HG02642 (cell line): ENCODE measurements around the gene KLK15.

Experiments
- ATAC-seq: cut with Tn5 transposase; IDR thresholded peaks from one replicate; pipeline ENCODE4 v1.9.1; 2021; ENCODE audit warnings: mild to moderate bottlenecking; ENCODE audit not compliant: unreplicated experiment, poor library complexity

KLK15 gene, protein sequence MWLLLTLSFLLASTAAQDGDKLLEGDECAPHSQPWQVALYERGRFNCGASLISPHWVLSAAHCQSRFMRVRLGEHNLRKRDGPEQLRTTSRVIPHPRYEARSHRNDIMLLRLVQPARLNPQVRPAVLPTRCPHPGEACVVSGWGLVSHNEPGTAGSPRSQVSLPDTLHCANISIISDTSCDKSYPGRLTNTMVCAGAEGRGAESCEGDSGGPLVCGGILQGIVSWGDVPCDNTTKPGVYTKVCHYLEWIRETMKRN

DNA sequence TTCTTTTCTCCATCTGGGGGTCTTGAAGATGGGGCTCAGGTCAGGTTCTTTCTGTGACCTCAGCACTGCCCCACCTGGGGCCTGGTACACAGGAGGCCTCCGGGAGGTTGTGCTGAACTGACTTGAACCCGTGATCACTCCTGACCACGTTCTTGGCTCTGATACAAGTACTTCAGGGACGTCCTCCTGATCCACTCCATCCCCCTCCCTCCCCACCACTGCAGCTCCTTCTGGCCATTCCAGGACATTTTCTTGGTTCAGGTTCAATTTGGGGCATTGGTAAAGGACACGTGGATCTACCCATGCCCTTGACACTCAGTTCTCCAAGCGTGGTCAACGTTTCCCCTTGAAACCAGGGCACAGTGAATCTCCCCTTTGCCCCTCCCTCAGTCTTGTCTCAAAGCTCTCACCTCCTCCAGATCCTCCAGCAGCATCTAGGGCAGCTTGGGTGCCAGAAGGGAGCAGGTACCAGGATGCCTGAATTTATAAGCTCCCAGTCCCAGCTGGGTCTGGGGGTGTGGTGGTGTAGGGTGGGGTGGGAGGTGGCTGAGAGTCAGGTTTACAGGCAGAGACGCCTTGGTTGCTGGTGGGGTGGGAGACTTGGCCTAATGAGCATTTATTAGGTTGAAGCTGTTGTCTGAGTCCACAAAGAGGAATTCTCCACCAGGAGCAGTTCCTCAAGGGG lies at the start of gene KLK15:
Gene KLK15, minus strand, starts transcription at position 458 of the 685 bp plus-strand sequence. CDS start 2,082 bp downstream, outside the sequence.
- no peak for ATAC-seq

DNA sequence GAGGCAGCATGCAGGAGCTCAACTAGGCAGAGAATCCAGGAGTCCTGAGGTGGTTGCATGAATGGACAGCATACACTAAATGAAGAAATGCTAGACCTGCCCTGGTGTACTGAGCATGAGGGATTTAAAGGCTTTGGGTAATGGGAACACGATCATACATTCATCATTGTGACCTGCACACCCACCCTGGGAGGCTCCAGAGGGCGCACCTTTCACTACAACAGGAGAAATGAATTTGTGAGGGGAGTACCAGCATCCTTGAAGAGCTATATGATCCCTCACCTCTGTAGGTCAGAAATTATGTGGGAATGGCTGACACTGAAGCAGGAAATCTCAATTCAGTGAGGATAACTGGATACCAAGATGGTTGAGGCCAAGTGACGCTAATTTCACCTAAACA lies 48.8 kb upstream of the KLK15 start:
- no peak for ATAC-seq

DNA sequence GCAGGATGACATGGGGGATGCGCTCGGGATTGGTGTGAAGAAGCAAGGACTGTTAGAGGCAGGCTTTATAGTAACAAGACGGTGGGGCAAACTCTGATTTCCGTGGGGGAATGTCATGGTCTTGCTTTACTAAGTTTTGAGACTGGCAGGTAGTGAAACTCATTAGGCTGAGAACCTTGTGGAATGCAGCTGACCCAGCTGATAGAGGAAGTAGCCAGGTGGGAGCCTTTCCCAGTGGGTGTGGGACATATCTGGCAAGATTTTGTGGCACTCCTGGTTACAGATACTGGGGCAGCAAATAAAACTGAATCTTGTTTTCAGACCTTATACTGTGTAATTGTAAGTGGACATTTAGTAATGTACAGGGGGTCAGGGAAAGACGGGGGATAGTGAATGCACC lies 46.9 kb upstream of the KLK15 start:
- ATAC-seq, result no peak

DNA sequence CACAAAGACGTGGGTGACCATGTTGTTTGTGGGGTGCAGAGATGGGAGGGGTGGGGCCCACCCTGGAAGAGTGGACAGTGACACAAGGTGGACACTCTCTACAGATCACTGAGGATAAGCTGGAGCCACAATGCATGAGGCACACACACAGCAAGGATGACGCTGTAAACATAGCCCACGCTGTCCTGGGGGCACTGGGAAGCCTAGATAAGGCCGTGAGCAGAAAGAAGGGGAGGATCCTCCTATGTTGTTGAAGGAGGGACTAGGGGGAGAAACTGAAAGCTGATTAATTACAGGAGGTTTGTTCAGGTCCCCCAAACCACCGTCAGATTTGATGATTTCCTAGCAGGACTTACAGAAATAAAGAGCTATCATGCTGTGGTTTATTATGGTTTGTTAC lies 45.5 kb upstream of the KLK15 start:
- no peak for ATAC-seq

DNA sequence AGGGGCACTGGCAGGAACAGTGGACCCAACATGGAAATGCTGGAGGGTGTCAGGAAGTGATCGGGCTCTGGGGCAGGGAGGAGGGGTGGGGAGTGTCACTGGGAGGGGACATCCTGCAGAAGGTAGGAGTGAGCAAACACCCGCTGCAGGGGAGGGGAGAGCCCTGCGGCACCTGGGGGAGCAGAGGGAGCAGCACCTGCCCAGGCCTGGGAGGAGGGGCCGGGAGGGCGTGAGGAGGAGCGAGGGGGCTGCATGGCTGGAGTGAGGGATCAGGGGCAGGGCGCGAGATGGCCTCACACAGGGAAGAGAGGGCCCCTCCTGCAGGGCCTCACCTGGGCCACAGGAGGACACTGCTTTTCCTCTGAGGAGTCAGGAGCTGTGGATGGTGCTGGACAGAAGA lies 44.0 kb upstream of the KLK15 start:
- ATAC-seq, result no peak

DNA sequence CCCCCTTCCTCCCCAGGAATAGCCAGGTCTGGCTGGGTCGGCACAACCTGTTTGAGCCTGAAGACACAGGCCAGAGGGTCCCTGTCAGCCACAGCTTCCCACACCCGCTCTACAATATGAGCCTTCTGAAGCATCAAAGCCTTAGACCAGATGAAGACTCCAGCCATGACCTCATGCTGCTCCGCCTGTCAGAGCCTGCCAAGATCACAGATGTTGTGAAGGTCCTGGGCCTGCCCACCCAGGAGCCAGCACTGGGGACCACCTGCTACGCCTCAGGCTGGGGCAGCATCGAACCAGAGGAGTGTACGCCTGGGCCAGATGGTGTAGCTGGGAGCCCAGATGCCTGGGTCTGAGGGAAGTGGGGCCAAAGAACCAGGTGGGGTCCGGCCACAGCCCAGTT lies 43.1 kb upstream of the KLK15 start:
- no peak for ATAC-seq

DNA sequence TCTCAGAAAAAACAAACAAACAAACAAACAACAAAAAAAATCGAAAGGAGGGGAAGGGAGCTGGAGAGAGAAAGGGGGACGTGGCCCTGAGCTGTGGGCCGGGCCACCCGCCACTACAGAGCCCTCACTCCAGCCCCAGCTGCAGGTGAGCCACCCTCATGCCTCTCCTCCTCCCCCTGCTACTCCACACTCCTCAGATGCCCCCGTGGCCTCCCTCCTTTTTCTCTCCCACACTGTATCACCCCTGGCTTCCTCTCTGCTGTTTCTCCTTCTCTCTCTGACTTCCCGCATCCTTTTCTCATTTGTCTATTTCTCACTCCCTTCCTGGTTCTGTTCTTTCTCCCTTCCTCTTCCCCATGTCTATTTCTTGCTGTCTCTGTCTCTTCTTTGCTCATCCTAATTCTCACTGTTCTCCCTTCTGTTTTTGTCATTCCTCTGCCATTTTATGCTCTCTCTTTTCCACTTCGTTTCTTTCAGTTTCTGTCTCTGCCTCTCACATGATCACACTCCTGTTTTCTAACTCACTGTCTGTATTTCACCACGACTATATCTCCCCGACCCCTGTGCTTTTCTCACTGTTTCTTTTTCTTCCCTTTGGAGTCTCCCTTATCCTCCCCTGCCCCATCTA lies 42.5 kb upstream of the KLK15 start:
- ATAC-seq, result no peak

DNA sequence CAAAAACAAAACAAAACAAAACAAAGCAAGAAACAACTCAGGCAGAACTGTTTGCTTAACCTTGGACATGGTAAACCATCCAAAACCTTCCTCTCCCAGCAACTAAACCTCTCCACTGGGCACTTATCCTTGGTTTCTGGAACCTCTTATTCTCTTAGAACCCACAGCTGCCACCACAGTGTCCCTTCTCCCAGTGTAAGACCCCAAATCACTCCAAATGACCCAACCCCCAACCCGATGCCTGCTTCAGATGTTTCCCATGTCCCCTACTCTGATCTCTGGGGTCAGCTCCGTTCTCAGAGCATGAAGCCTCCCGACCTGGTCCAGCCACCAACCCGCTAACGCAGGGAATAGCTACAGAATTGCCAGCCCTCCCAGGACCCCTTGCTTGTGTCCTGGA lies 40.8 kb upstream of the KLK15 start:
- ATAC-seq, result no peak

DNA sequence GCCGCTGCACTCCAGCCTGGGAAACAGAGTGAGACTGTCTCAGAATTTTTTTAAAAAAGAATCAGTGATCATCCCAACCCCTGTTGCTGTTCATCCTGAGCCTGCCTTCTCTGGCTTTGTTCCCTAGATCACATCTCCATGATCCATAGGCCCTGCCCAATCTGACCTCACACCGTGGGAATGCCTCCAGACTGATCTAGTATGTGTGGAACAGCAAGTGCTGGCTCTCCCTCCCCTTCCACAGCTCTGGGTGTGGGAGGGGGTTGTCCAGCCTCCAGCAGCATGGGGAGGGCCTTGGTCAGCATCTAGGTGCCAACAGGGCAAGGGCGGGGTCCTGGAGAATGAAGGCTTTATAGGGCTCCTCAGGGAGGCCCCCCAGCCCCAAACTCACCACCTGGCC lies 39.7 kb upstream of the KLK15 start, which contains the start of gene KLK2:
Gene KLK2, plus strand, starts transcription at position 384 of the 400 bp plus-strand sequence. CDS start 35 bp downstream, outside the sequence.
- no peak for ATAC-seq

DNA sequence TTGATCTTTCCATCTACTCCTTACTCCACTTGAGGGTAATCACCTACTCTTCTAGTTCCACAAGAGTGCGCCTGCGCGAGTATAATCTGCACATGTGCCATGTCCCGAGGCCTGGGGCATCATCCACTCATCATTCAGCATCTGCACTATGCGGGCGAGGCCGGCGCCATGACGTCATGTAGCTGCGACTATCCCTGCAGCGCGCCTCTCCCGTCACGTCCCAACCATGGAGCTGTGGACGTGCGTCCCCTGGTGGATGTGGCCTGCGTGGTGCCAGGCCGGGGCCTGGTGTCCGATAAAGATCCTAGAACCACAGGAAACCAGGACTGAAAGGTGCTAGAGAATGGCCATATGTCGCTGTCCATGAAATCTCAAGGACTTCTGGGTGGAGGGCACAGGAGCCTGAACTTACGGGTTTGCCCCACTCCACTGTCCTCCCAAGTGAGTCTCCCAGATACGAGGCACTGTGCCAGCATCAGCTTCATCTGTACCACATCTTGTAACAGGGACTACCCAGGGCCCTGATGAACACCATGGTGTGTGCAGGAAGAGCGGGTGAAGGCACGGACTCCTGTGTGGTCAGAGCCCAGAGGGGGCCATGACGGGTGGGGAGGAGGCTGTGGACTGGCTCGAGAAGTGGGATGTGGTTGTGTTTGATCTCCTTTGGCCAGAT lies 37.2 kb upstream of the KLK15 start:
- ATAC-seq, result no peak

DNA sequence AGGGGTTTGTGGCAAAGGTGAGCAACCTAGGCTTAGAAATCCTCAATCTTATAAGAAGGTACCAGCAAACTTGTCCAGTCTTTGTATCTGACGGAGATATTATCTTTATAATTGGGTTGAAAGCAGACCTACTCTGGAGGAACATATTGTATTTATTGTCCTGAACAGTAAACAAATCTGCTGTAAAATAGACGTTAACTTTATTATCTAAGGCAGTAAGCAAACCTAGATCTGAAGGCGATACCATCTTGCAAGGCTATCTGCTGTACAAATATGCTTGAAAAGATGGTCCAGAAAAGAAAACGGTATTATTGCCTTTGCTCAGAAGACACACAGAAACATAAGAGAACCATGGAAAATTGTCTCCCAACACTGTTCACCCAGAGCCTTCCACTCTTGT lies 36.1 kb upstream of the KLK15 start:
- ATAC-seq, result no peak

DNA sequence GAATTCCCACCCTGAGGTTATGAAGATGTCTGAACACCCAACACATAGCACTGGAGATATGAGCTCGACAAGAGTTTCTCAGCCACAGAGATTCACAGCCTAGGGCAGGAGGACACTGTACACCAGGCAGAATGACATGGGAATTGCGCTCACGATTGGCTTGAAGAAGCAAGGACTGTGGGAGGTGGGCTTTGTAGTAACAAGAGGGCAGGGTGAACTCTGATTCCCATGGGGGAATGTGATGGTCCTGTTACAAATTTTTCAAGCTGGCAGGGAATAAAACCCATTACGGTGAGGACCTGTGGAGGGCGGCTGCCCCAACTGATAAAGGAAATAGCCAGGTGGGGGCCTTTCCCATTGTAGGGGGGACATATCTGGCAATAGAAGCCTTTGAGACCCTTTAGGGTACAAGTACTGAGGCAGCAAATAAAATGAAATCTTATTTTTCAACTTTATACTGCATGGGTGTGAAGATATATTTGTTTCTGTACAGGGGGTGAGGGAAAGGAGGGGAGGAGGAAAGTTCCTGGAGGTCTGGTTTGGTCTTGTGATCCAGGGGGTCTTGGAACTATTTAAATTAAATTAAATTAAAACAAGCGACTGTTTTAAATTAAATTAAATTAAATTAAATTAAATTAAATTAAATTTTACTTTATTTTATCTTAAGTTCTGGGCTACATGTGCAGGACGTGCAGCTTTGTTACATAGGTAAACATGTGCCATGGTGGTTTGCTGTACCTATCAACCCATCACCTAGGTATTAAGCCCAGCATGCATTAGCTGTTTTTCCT lies 28.3 kb upstream of the KLK15 start:
- ATAC-seq, result no peak

DNA sequence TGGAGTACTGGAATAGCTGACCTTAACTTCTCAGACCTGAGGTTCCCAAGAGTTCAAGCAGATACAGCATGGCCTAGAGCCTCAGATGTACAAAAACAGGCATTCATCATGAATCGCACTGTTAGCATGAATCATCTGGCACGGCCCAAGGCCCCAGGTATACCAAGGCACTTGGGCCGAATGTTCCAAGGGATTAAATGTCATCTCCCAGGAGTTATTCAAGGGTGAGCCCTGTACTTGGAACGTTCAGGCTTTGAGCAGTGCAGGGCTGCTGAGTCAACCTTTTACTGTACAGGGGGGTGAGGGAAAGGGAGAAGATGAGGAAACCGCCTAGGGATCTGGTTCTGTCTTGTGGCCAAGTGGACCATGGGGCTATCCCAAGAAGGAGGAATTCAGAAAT lies 27.6 kb upstream of the KLK15 start:
- ATAC-seq, result no peak

DNA sequence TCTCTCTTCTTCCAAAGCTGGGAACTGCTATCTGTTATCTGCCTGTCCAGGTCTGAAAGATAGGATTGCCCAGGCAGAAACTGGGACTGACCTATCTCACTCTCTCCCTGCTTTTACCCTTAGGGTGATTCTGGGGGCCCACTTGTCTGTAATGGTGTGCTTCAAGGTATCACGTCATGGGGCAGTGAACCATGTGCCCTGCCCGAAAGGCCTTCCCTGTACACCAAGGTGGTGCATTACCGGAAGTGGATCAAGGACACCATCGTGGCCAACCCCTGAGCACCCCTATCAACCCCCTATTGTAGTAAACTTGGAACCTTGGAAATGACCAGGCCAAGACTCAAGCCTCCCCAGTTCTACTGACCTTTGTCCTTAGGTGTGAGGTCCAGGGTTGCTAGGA lies 26.5 kb upstream of the KLK15 start:
- ATAC-seq, result no peak

DNA sequence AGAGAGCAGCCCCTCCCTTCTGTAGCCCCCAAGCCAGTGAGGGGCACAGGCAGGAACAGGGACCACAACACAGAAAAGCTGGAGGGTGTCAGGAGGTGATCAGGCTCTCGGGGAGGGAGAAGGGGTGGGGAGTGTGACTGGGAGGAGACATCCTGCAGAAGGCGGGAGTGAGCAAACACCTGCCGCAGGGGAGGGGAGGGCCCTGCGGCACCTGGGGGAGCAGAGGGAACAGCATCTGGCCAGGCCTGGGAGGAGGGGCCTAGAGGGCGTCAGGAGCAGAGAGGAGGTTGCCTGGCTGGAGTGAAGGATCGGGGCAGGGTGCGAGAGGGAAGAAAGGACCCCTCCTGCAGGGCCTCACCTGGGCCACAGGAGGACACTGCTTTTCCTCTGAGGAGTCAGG lies 25.5 kb upstream of the KLK15 start:
- no peak for ATAC-seq

DNA sequence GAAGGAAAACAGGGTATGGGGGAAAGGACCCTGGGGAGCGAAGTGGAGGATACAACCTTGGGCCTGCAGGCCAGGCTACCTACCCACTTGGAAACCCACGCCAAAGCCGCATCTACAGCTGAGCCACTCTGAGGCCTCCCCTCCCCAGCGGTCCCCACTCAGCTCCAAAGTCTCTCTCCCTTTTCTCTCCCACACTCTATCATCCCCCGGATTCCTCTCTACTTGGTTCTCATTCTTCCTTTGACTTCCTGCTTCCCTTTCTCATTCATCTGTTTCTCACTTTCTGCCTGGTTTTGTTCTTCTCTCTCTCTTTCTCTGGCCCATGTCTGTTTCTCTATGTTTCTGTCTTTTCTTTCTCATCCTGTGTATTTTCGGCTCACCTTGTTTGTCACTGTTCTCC lies 24.0 kb upstream of the KLK15 start:
- ATAC-seq, result no peak

DNA sequence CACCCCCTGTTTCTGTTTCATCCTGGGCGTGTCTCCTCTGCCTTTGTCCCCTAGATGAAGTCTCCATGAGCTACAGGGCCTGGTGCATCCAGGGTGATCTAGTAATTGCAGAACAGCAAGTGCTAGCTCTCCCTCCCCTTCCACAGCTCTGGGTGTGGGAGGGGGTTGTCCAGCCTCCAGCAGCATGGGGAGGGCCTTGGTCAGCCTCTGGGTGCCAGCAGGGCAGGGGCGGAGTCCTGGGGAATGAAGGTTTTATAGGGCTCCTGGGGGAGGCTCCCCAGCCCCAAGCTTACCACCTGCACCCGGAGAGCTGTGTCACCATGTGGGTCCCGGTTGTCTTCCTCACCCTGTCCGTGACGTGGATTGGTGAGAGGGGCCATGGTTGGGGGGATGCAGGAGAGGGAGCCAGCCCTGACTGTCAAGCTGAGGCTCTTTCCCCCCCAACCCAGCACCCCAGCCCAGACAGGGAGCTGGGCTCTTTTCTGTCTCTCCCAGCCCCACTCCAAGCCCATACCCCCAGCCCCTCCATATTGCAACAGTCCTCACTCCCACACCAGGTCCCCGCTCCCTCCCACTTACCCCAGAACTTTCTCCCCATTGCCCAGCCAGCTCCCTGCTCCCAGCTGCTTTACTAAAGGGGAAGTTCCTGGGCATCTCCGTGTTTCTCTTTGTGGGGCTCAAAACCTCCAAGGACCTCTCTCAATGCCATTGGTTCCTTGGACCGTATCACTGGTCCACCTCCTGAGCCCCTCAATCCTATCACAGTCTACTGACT lies 21.4 kb upstream of the KLK15 start, which contains the start of gene KLK3:
Gene KLK3, plus strand, starts transcription at position 280 of the 775 bp plus-strand sequence. Its CDS starts 41 bp downstream, at position 321.
- ATAC-seq, result no peak

DNA sequence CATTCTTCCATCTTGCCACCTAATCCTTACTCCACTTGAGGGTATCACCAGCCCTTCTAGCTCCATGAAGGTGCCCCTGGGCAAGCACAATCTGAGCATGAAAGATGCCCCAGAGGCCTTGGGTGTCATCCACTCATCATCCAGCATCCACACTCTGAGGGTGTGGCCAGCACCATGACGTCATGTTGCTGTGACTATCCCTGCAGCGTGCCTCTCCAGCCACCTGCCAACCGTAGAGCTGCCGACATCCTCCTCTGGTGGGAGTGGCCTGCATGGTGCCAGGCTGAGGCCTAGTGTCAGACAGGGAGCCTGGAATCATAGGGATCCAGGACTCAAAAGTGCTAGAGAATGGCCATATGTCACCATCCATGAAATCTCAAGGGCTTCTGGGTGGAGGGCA lies 18.2 kb upstream of the KLK15 start:
- ATAC-seq, result no peak

DNA sequence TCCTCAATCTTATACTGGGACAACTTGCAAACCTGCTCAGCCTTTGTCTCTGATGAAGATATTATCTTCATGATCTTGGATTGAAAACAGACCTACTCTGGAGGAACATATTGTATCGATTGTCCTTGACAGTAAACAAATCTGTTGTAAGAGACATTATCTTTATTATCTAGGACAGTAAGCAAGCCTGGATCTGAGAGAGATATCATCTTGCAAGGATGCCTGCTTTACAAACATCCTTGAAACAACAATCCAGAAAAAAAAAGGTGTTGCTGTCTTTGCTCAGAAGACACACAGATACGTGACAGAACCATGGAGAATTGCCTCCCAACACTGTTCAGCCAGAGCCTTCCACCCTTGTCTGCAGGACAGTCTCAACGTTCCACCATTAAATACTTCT lies 17.4 kb upstream of the KLK15 start:
- ATAC-seq, result no peak
